Astrocyte of the spinal cord (primary cell): ENCODE results near the gene ACKR3.

ENCODE experiments used
- DNase-seq: peaks from one replicate; pipeline ENCODE4 v3.0.0; 2011; ENCODE audit warnings: low read depth, low spot score
- H3K4me3 ChIP-seq: 2 replicates; pipeline ENCODE4 v1.5.1; 2011; ENCODE audit warnings: low read depth, mild to moderate bottlenecking, low read length, moderate library complexity
- CTCF ChIP-seq: IDR thresholded peaks from 2 replicates; pipeline ENCODE4 v1.5.1; 2012; ENCODE audit warnings: low read depth, mild to moderate bottlenecking, low read length, inconsistent platforms
- in situ Hi-C: cut with HindIII; loops from 2 replicates; pipeline ENCODE4 v1.10.0; 2017; ENCODE audit warnings: low sequenced_read_pairs

The ACKR3 gene

DNA sequence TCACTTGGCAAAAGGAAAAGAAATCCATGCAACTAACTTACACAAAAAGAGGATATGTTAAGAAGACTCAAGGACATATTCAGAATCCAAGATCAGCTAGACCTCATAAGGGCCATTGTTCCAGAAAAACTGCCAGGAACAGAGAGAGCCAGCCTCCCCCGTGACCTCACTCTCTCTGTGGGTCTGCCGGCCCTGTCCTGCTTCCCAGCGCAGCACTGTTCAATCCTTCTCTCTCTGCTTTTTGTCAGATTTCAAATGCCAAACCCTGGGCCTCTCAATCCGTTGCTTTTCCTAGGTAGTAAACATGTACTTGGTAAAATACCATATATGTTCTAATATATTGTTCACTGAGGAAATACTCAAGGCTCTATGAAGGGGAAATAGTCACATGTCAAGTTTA is 40.0 kb upstream of the ACKR3 start:
- DNase-seq: no peak
- H3K4me3 ChIP-seq: no peak overlapping the region
- TF ChIP-seq CTCF: no peak
- in situ Hi-C loops: no loop called here

DNA sequence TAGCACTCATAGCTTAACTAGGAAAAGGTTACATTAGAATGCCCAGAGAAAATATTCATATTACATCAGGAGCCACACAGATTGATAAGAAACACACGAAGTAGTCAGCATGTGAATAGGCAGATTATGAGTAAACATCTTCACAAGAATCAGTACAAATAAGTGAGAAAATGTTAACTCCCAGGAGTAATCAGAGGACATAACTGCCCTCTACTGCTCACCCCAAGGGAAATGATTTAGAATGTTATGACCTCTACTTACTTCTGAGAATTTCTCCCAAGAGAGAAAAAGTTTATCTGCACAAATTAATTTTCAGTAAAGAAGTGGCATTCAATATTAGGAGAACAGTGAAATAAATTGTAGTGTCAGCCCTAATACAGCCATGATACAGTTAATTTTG is 39.1 kb upstream of the ACKR3 start:
- in situ Hi-C loops: no loop called here
- DNase-seq: no peak
- no peak for TF ChIP-seq CTCF
- no peak overlapping the region for H3K4me3 ChIP-seq

DNA sequence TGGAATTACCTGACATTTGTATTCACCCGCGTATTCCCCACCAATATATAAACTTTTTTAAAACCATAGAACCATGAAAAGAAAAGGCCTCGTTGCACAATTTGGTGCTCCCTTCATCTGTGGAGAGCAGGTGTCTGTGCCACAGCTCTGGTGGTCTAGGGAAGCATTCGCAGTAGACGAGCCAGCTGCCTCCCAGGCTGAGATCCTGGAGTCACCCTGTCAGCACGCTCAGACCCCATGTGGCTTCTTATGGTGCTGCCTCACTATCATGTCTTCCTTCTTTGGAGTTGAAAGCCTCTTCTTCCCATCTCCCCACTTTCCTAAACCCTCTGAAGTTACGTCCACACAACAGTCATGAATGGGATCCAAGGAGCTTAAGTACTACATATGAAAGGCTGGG is 38.4 kb upstream of the ACKR3 start:
- no peak for TF ChIP-seq CTCF
- in situ Hi-C loops: no loop called here
- no peak overlapping the region for H3K4me3 ChIP-seq
- DNase-seq: no peak

DNA sequence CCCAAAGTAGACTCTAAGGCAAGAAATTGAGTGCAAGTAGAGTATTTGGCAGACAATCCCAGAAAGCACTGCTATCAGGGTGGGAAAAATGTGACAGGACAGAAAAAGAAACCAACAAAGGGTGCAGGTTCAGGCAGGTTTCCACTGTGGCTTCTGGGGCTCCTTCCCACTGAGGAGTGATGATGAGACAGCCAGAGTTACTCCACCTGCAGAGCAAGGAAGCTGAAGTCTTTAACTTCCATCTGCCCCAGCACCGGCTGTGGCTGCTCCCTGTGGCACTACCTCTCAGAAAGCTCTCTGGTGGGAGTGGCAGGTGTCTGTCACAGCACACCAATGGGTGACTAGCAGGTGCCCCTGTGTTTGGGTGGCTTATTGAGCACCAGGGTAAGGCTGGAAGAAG is 37.6 kb upstream of the ACKR3 start:
- in situ Hi-C loops: no loop called here
- no peak for TF ChIP-seq CTCF
- no peak for DNase-seq
- no peak overlapping the region for H3K4me3 ChIP-seq

GRCh38 chr2:236533343-236533742 is 36.3 kb upstream of the ACKR3 start:
- TF ChIP-seq CTCF: no peak
- DNase-seq: no peak
- in situ Hi-C loops: no loop called here
- H3K4me3 ChIP-seq: no peak overlapping the region

DNA sequence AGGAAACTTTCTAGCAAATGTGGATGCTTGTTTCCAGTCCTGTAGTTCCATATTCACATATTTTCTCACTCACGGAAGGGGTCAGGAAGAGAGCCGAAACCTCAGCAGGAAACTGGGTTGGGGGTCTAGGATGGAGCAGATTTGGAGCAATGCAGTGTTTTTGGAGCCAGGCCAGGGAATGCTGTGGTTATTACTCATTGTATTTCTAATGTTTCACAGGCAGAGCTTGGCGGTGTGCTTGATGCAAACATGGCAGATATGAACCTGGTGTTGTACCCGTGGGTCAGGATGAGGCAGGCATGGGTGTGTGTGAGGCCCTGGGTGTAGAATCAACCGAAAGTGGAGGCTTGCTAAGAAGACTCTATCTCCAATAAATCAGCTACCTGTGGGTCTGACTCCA is 34.6 kb upstream of the ACKR3 start:
- DNase-seq: peak; percentile 94
- no peak for TF ChIP-seq CTCF
- H3K4me3 ChIP-seq: no peak overlapping the region
- in situ Hi-C loops: no loop called here
